Measurements from ENCODE around the gene GAP43. TPM values are rescaled to one million over a fixed set of nuclear protein-coding genes. Genes with fewer than 3 reads are reported as not detected.

The GAP43 gene
- total RNA-seq, 1 donor, result not detected

GRCh38 chr3:115626721-115627120 is 3.4 kb downstream of the GAP43 start:
- no peak overlapping the region for H3K4me3 ChIP-seq (ENCODE audit: low read depth, low read length)
- no peak for DNase-seq (ENCODE audit: low read depth)
- TF ChIP-seq, protein P1, sequence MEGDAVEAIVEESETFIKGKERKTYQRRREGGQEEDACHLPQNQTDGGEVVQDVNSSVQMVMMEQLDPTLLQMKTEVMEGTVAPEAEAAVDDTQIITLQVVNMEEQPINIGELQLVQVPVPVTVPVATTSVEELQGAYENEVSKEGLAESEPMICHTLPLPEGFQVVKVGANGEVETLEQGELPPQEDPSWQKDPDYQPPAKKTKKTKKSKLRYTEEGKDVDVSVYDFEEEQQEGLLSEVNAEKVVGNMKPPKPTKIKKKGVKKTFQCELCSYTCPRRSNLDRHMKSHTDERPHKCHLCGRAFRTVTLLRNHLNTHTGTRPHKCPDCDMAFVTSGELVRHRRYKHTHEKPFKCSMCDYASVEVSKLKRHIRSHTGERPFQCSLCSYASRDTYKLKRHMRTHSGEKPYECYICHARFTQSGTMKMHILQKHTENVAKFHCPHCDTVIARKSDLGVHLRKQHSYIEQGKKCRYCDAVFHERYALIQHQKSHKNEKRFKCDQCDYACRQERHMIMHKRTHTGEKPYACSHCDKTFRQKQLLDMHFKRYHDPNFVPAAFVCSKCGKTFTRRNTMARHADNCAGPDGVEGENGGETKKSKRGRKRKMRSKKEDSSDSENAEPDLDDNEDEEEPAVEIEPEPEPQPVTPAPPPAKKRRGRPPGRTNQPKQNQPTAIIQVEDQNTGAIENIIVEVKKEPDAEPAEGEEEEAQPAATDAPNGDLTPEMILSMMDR (IDR thresholded peaks at IDR 0.05; ENCODE audit: insufficient read depth, low read depth, low read length), result no peak

DNA sequence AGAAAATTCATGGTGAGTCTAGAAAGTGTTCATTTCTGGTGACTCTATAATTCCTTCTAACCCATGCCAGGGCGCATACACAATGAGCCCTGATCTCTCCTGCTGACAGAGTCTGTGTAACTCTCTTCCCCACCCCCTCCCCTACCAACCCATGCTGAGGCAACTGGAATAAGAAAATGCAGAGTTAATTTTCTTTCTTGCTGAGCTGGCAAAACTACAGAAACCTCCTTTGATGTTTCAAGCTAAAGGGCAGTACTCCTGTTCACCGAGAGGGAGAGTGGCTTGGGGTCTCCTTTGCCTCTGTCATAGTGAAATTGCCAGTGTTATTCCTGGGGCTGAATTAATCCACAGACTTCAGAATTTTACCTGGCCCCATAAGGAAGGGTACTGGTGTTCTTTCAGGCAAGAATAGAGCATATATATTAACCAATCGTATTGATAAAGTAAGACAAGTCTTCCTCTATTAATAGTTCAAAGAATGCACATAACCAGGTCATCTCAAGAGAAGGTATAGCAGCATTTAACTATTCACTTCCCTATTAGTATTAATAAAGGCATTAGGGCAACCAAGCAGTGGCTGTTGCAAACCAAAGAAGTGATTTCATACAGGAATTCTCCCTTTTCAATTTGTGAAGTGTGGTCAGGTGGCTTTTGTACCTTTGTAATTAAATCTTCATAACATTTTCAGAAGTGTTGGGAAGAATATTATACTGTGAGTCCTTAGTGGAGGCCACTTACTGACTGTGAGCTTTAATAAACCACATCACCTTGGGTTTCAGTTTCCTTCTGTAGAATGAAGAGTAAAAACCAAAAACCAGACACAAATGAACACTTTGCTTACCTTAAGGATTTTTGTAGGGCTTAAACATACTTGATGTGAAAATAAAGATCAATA is 4.1 kb downstream of the GAP43 start:
- DNase-seq (ENCODE audit: low read depth), result no peak
- no peak overlapping the region for H3K4me3 ChIP-seq (ENCODE audit: low read depth, low read length)
- TF ChIP-seq, protein P1 (IDR thresholded peaks at IDR 0.05; ENCODE audit: insufficient read depth, low read depth, low read length), result no peak

GRCh38 chr3:115628075-115628412 is 4.7 kb downstream of the GAP43 start:
- TF ChIP-seq, protein P1 (IDR thresholded peaks at IDR 0.05; ENCODE audit: insufficient read depth, low read depth, low read length), result no peak
- no peak overlapping the region for H3K4me3 ChIP-seq (ENCODE audit: low read depth, low read length)
- DNase-seq (ENCODE audit: low read depth), result no peak

GRCh38 chr3:115630850-115631249 is 7.5 kb downstream of the GAP43 start:
- no peak overlapping the region for H3K4me3 ChIP-seq (ENCODE audit: low read depth, low read length)
- TF ChIP-seq, protein P1 (IDR thresholded peaks at IDR 0.05; ENCODE audit: insufficient read depth, low read depth, low read length), result no peak
- no peak for DNase-seq (ENCODE audit: low read depth)

DNA sequence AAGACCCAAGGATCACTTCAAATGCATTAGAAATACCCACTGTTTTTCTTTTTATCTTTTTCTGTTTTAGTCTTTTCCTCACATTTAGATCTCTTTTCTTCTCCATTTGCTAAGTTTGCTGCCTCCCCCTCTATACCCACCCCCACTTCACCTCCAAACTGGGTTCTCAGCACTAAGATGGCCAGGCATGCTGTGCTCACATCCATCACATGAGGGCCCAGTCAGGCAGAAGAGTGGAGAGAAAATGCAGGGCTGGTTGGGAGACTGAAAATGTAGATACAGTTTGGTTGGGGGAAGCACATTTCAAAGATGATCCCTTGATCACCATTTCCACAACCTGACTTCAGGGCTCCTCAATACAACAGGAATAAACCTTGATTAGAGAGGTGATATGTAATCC is 8.7 kb downstream of the GAP43 start:
- no peak overlapping the region for H3K4me3 ChIP-seq (ENCODE audit: low read depth, low read length)
- TF ChIP-seq, protein P1 (IDR thresholded peaks at IDR 0.05; ENCODE audit: insufficient read depth, low read depth, low read length), result no peak
- DNase-seq (ENCODE audit: low read depth), result no peak

DNA sequence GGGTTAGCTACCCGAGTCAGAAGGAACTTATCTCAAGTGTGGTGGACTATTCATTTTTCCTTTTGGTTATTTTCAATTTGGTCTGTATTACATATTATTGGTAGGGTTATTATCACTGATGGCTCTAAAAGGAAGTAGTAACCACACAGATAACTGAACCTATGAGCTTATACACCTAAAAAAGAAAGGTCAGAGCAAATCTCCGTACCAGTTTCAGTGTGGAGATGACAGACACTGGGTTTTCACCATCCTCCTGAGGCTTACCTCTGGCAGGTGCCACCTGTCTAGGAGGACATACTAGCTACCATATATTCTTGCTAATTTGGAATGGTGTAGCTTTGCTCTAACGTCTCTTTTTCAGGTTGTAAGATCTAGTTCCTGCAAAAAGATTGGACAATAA is 10.2 kb downstream of the GAP43 start:
- DNase-seq (ENCODE audit: low read depth), result no peak
- no peak overlapping the region for H3K4me3 ChIP-seq (ENCODE audit: low read depth, low read length)
- TF ChIP-seq, protein P1 (IDR thresholded peaks at IDR 0.05; ENCODE audit: insufficient read depth, low read depth, low read length), result no peak

Data from fibroblast of villous mesenchyme (primary cell).